ENCODE data around the gene CCL15.
"Not testable (repeated sequence)": the region's sequence is repeated elsewhere in the genome, so short reads cannot be mapped to it uniquely, and the experiment has no call there.

Gene CCL15

GRCh38 chr17:35998756-35999155 lies 2.6 kb downstream of the CCL15 start:
- TF ChIP-seq, protein P1, sequence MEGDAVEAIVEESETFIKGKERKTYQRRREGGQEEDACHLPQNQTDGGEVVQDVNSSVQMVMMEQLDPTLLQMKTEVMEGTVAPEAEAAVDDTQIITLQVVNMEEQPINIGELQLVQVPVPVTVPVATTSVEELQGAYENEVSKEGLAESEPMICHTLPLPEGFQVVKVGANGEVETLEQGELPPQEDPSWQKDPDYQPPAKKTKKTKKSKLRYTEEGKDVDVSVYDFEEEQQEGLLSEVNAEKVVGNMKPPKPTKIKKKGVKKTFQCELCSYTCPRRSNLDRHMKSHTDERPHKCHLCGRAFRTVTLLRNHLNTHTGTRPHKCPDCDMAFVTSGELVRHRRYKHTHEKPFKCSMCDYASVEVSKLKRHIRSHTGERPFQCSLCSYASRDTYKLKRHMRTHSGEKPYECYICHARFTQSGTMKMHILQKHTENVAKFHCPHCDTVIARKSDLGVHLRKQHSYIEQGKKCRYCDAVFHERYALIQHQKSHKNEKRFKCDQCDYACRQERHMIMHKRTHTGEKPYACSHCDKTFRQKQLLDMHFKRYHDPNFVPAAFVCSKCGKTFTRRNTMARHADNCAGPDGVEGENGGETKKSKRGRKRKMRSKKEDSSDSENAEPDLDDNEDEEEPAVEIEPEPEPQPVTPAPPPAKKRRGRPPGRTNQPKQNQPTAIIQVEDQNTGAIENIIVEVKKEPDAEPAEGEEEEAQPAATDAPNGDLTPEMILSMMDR (IDR thresholded peaks at IDR 0.05; ENCODE audit: control extremely low read depth, extremely low read depth, low read depth, missing control alignments): no peak
- no peak for DNase-seq (ENCODE audit: extremely low spot score)
- ChIA-PET POLR2A (no interaction called here), CTCF (interaction anchor here (1.3 to 1.4 kb wide), 2 partner anchors 23 to 29 kb away, joined by 3 to 5 read pairs; no protein-coding TSS in a partner anchor)

- TF ChIP-seq, protein P1 (IDR thresholded peaks at IDR 0.05; ENCODE audit: control extremely low read depth, extremely low read depth, low read depth, missing control alignments): no peak
- POLR2A ChIA-PET: no interaction called here
- no peak for DNase-seq (ENCODE audit: extremely low spot score)
- CTCF ChIA-PET: interaction anchor here (1.4 kb wide), 1 partner anchor 22 kb away, joined by 5 read pairs; no protein-coding TSS in a partner anchor
Measured at GRCh38 chr17:35998018-35998545, 3.3 kb downstream of the CCL15 start.

DNA sequence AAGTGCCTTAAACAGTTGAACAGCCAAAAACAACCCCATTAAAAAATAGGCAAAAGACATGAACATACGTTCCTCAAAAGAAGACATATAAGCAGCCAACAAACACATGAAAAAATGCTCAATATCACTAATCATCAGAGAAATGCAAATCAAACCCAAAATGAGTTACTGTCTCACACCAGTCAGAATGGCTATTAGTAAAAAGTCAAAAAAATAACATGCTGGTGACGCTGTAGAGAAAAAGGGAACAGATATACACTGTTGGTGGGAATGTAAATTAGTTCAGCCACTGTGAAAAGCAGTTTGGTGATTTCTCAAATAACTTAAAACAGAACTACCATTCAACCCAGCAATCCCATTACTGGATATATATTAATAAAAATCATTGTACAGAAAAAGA lies 6.0 kb downstream of the CCL15 start:
- CTCF ChIA-PET: interaction anchor here (0.9 to 2.5 kb wide), 2 partner anchors 13 to 19 kb away, joined by 3 to 9 read pairs; partner anchors contain the start of gene CCL16
- POLR2A ChIA-PET; DNase-seq (ENCODE audit: extremely low spot score): not testable (repeated sequence)

DNA sequence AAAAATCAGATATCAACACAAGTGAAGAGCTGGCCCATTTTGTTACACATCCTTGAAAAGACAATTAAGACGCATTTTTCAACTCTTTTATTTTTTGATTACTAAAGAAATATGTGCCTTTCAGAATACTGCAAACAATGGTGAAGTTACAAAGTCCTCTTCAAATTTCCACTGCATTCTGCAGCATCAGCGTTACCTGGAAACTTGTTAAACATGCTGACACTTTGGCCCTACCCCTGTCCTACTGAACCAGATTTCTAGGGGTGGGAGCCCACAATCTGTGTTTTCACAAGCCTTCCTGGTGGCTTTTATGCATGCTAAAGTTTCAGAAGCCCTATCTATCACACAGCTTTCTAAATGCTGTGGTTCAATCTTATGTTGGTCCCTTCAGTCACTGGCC lies 10.3 kb downstream of the CCL15 start:
- no peak for DNase-seq (ENCODE audit: extremely low spot score)
- ChIA-PET POLR2A (no interaction called here), CTCF (interaction anchor here (1.1 to 1.9 kb wide), 5 partner anchors 9 to 157 kb away, joined by 3 to 9 read pairs (median 3); no protein-coding TSS in a partner anchor)
- TF ChIP-seq, protein P1 (IDR thresholded peaks at IDR 0.05; ENCODE audit: control extremely low read depth, extremely low read depth, low read depth, missing control alignments): no peak

DNA sequence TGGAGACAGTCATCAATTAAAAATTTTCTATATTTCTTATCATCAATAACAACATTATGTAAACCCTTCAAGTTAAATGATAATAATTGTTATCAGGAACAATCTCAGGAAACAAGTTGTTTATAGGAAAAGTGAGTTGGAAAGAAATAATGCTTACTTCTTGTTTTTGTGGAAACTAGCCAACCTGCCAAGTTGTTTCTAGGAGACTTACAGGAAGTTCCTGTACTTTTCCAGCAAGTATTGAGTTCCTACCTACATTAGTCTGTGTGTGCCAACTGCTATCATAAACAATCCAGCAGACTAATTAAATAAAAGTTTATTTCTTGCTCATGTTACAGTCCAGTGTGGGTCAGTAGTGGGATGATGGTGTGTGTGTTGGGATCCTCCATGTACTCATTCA lies 13.2 kb downstream of the CCL15 start:
- ChIA-PET CTCF (interaction anchor here (1.4 kb wide), 1 partner anchor 13 kb away, joined by 6 read pairs; no protein-coding TSS in a partner anchor), POLR2A (no interaction called here)
- DNase-seq (ENCODE audit: extremely low spot score): no peak
- TF ChIP-seq, protein P1 (IDR thresholded peaks at IDR 0.05; ENCODE audit: control extremely low read depth, extremely low read depth, low read depth, missing control alignments): no peak

GRCh38 chr17:35986643-35987042 lies 14.7 kb downstream of the CCL15 start, which contains the start of gene CCL14:
Gene CCL14 (minus strand): TSS chr17:35986729. CDS start chr17:35986649, 80 bp downstream.
- ChIA-PET CTCF (interaction anchor here (0.8 to 1.9 kb wide), 5 partner anchors 9 to 86 kb away, joined by 4 to 9 read pairs (median 6); no protein-coding TSS in a partner anchor), POLR2A (no interaction called here)
- no peak for DNase-seq (ENCODE audit: extremely low spot score)
- TF ChIP-seq, protein P1 (IDR thresholded peaks at IDR 0.05; ENCODE audit: control extremely low read depth, extremely low read depth, low read depth, missing control alignments): no peak

DNA sequence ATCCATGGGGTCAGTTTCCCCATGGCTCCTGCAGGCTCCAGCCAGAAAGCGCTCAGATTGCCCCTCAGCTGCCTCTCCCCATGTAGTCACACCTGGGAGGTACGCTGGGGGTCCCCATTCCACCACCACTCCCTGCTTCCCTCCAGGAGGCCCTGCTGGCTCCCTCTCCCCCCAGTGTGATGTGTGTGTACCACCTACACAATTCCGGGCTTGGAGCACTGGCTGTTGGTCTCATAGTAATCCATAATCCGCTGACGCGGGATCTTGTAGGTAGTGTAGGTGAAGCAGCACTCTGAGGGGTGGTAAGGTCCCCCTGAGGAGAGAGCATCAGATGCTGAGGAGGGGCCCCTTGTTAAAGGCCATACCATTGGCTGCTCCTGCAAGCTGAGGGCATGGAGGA lies 17.2 kb downstream of the CCL15 start:
- CTCF ChIA-PET: interaction anchor here (1.1 to 19.4 kb wide), 4 partner anchors 10 to 165 kb away, joined by 4 to 420 read pairs (median 12); no protein-coding TSS in a partner anchor
- DNase-seq (ENCODE audit: extremely low spot score): no peak
- POLR2A ChIA-PET: no interaction called here
- TF ChIP-seq, protein P1 (IDR thresholded peaks at IDR 0.05; ENCODE audit: control extremely low read depth, extremely low read depth, low read depth, missing control alignments): no peak

Measured in GM10248 (cell line).